Neutrophil (primary cell): ENCODE data around the gene DIRAS1.

Experiments
- H3K27ac ChIP-seq: fragments of 200-600 bp; sonication (generic); 2 replicates; pipeline ENCODE4 v1.5.1; 2016; ENCODE audit warnings: mild to moderate bottlenecking, moderate library complexity
- H3K27me3 ChIP-seq: fragments of 200-600 bp; sonication (generic); 2 replicates; pipeline ENCODE4 v1.6.0; 2016; ENCODE audit warnings: mild to moderate bottlenecking
- H3K36me3 ChIP-seq: fragments of 200-600 bp; sonication (generic); 2 replicates; pipeline ENCODE4 v1.5.1; 2017
- H3K4me1 ChIP-seq, 2 experiments: fragments of 200-600 bp in 1 of 2; sonication (generic) in 1 of 2; 1 replicate in 1 of 2; 2 replicates in 1 of 2; pipeline versions ENCODE4 v1.5.1 to v1.6.1; 2013 to 2016; ENCODE audit warnings: low read depth in 1 of 2, low read length in 1 of 2, mild to moderate bottlenecking in 1 of 2, moderate library complexity in 1 of 2; ENCODE audit not compliant: control insufficient read depth in 1 of 2, insufficient read depth in 1 of 2
- H3K4me3 ChIP-seq, 2 experiments: fragments of 200-600 bp in 1 of 2; sonication (generic) in 1 of 2; 1 replicate in 1 of 2; 2 replicates in 1 of 2; pipeline ENCODE4 v1.5.1; 2013 to 2016; ENCODE audit warnings: low read depth in 1 of 2, low read length in 1 of 2, mild to moderate bottlenecking in 1 of 2, moderate library complexity in 1 of 2
- H3K9me3 ChIP-seq: fragments of 200-600 bp; sonication (generic); 2 replicates; pipeline ENCODE4 v1.5.1; 2016
- CTCF ChIP-seq: fragments of 200-600 bp; sonication (generic); IDR thresholded peaks from 2 replicates; pipeline ENCODE4 v1.5.1; 2016; ENCODE audit warnings: antibody characterized with exemption

Gene DIRAS1

GRCh38 chr19:2723747-2724146, 2.6 kb upstream of the DIRAS1 start:
- Histone ChIP-seq H3K4me1 (peaks cover 0 to 4% of the 10 kb centered on the region in 2 experiments), H3K9me3 (no peaks in the 10 kb centered on the region), H3K36me3 (no peaks in the 10 kb centered on the region), H3K4me3 (no peak overlapping the region), H3K27ac (no peak overlapping the region), H3K27me3 (peaks cover 95% of the 10 kb centered on the region)
- TF ChIP-seq CTCF, result no peak

- H3K4me1 ChIP-seq, result peaks cover 0 to 4% of the 10 kb centered on the region in 2 experiments
- no peak for TF ChIP-seq CTCF
- no peaks in the 10 kb centered on the region for H3K9me3 ChIP-seq
- H3K36me3 ChIP-seq, result no peaks in the 10 kb centered on the region
- no peak overlapping the region for H3K4me3 ChIP-seq
- H3K27me3 ChIP-seq, result peaks cover 95% of the 10 kb centered on the region
- no peak overlapping the region for H3K27ac ChIP-seq
Measured at GRCh38 chr19:2723345-2723715, 2.2 kb upstream of the DIRAS1 start.

GRCh38 chr19:2722541-2723344, 1.6 kb upstream of the DIRAS1 start:
- Histone ChIP-seq H3K9me3 (no peaks in the 10 kb centered on the region), H3K27me3 (peaks cover 95% of the 10 kb centered on the region), H3K36me3 (no peaks in the 10 kb centered on the region), H3K4me3 (no peak overlapping the region), H3K4me1 (peaks cover 0 to 4% of the 10 kb centered on the region in 2 experiments), H3K27ac (no peak overlapping the region)
- no peak for TF ChIP-seq CTCF

GRCh38 chr19:2721570-2722540, 683 bp upstream of the DIRAS1 start:
- Histone ChIP-seq H3K4me1 (peaks cover 0 to 4% of the 10 kb centered on the region in 2 experiments), H3K9me3 (no peaks in the 10 kb centered on the region), H3K27me3 (peaks cover 95% of the 10 kb centered on the region), H3K27ac (no peak overlapping the region), H3K4me3 (no peak overlapping the region), H3K36me3 (no peaks in the 10 kb centered on the region)
- no peak for TF ChIP-seq CTCF

- no peaks in the 10 kb centered on the region for H3K36me3 ChIP-seq
- H3K4me3 ChIP-seq, result no peak overlapping the region
- no peak for TF ChIP-seq CTCF
- H3K27ac ChIP-seq, result no peak overlapping the region
- peaks cover 80% of the 10 kb centered on the region for H3K27me3 ChIP-seq
- H3K9me3 ChIP-seq, result no peaks in the 10 kb centered on the region
- peaks cover 0 to 4% of the 10 kb centered on the region in 2 experiments for H3K4me1 ChIP-seq
Measured at GRCh38 chr19:2719920-2720776, 1.0 kb downstream of the DIRAS1 start.
